Activated CD4-positive, alpha-beta T cell treated with anti-CD3 and anti-CD28 coated beads for 36 hours (primary cell): ENCODE measurements around the gene PPP4R3A. TPM values are rescaled to one million over a fixed set of nuclear protein-coding genes. Genes with fewer than 3 reads are reported as not detected.
"Not testable (repeated sequence)": the region's sequence is repeated elsewhere in the genome, so short reads cannot be mapped to it uniquely, and the experiment has no call there.

Experiments
- ATAC-seq: fragments of 200-7000 bp; cut with Tn5 transposase; one replicate; pipeline ENCODE4 v1.10.0; 2021; ENCODE audit warnings: mild to moderate bottlenecking, moderate library complexity
- CTCF ChIA-PET: fragments of 350-600 bp; sonication (Branson Sonifier 250); formaldehyde crosslinking; loops from one replicate; lab custom pipeline; 2021; ENCODE audit warnings: antibody characterized with exemption; lab: Charles Lee
- POLR2A ChIA-PET: fragments of 350-600 bp; sonication (Branson Sonifier 250); formaldehyde crosslinking; loops from one replicate; lab custom pipeline; 2021; ENCODE audit warnings: antibody characterized with exemption, inconsistent platforms; lab: Charles Lee
- DNase-seq: peaks from one replicate; pipeline ENCODE4 v3.0.0-alpha.2; 2020
- H3K27ac Mint-ChIP-seq: one replicate; pipeline ENCODE4 v1.8.0; 2021; ENCODE audit warnings: mixed read lengths
- H3K27me3 Mint-ChIP-seq: one replicate; pipeline ENCODE4 v1.8.0; 2021; ENCODE audit warnings: mixed read lengths
- H3K36me3 Mint-ChIP-seq: one replicate; pipeline ENCODE4 v1.8.0; 2021; ENCODE audit warnings: low read depth, mixed read lengths
- H3K4me1 Mint-ChIP-seq: one replicate; pipeline ENCODE4 v1.8.0; 2021; ENCODE audit warnings: mixed read lengths
- H3K4me3 Mint-ChIP-seq: one replicate; pipeline ENCODE4 v1.8.0; 2021; ENCODE audit warnings: mild to moderate bottlenecking, moderate library complexity, mixed read lengths
- H3K9me3 Mint-ChIP-seq: one replicate; pipeline ENCODE4 v1.8.0; 2021; ENCODE audit warnings: low read depth, mixed read lengths
- intact Hi-C, 2 experiments: fragments of 100-400 bp; cut with DNase I in 1 of 2; cut with micrococcal nuclease in 1 of 2; formaldehyde crosslinking; loops; one replicate each; pipeline versions ENCODE4 v1.14.2 to v1.15.1; 2022 to 2024; cut with DNase I, micrococcal nuclease
- total RNA-seq, 2 experiments: library from RNA; stranded (reverse); gene quantifications; one replicate each; pipeline ENCODE4 v1.2.3, GENCODE V29; 2021

PPP4R3A gene
- total RNA-seq, 2 experiments from 2014 or later: 105 to 122 TPM

DNA sequence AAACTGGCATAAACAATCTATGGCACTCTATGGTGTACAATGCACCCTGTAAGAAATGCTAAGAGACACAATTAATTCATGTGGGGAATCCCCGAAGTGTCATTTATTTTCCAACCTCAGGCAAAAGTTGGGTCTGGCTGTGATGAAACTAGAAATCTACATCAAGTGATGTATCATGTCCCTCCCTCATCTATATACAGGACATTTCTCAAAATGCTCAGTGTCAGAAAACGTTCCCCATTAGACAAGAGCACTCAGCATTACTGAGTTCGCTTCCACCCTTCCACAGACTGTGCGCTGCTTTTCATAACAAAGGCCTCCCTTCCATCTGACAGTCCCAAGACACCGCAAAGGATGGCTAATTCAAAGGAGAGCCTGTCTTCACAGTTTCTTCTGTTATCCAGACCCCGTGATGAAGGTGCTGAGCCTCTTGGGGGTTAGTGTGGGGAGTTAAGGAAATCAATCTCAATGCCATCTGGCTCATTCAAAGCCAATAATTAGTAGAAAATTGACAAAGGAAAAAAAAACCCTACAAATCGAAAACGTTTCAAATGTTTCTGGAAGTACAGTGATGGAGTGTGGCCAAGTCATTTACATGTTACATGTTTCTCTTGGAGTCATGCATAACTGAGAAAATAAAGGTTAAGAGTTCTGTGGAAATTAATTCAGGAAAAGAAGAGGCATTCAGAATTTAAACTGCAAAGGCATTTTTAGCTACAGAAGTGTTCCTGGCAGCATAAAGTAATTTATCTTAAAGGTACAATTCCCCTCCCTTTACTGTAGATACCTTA lies 100.0 kb downstream of the PPP4R3A start:
- peak; percentile 79 for ATAC-seq
- POLR2A ChIA-PET: interaction anchor here (0.9 to 1.6 kb wide), 9 partner anchors 8 to 457 kb away, joined by 3 to 7 read pairs (median 4); partner anchors contain the start of genes PPP4R3A and TC2N
- intact Hi-C loops: loop anchor here (1.0 to 2.0 kb wide), 3 partner anchors 8 to 37 kb away; no protein-coding TSS in a partner anchor
- Mint-ChIP-seq H3K36me3 (peaks cover 55% of the 10 kb centered on the region), H3K9me3 (no peaks in the 10 kb centered on the region), H3K27ac (peak overlapping the region; percentile 86), H3K4me1 (peaks cover 93% of the 10 kb centered on the region), H3K27me3 (no peaks in the 10 kb centered on the region), H3K4me3 (peak overlapping the region; percentile 57)
- CTCF ChIA-PET: interaction anchor here (0.9 to 12.5 kb wide), 9 partner anchors 8 to 110 kb away, joined by 3 to 177 read pairs (median 4); no protein-coding TSS in a partner anchor
- peak; percentile 58 for DNase-seq

- POLR2A ChIA-PET, intact Hi-C loops, H3K4me3 Mint-ChIP-seq, DNase-seq, ATAC-seq, H3K9me3 Mint-ChIP-seq, H3K27me3 Mint-ChIP-seq: not testable (repeated sequence)
- peaks cover 47% of the 10 kb centered on the region for H3K36me3 Mint-ChIP-seq
- peaks cover 93% of the 10 kb centered on the region for H3K4me1 Mint-ChIP-seq
- H3K27ac Mint-ChIP-seq: peak overlapping the region; percentile 84
- CTCF ChIA-PET: interaction anchor here (0.6 to 1.1 kb wide), 8 partner anchors 15 to 213 kb away, joined by 3 to 7 read pairs (median 4); partner anchors contain the start of gene GPR68
These were observed 100.9 kb downstream of the PPP4R3A start for GRCh38 chr14:91409240-91409639.

Other genes with a start within 250 kb of the PPP4R3A start
- 10 to 100 TPM; 73.7 to 82.8 TPM for gene CCDC88C, start 92.5 kb downstream of the PPP4R3A start, total RNA-seq
- gene CATSPERB, start 221.8 kb upstream of the PPP4R3A start, total RNA-seq: under 1 TPM; 0.07 to 0.91 TPM